Epithelial cell of prostate (primary cell): ENCODE data around the gene RHBDL2.
A peak's percentile ranks its signal among the peaks of the same experiment; 100 is the strongest.
"Not testable (repeated sequence)": the region's sequence is repeated elsewhere in the genome, so short reads cannot be mapped to it uniquely, and the experiment has no call there.

ENCODE experiments used
- DNase-seq: peaks from one replicate; pipeline ENCODE4 v3.0.0-alpha.2; 2011; ENCODE audit warnings: low read depth, low spot score
- H3K27ac ChIP-seq: fragments of 450-650 bp; 2 replicates; pipeline ENCODE4 v1.5.1; 2017; ENCODE audit warnings: mild to moderate bottlenecking

Gene RHBDL2

GRCh38 chr1:38938722-38939260 is 2.8 kb downstream of the RHBDL2 start:
- no peak for DNase-seq
- no peak overlapping the region for H3K27ac ChIP-seq

- no peak for DNase-seq
- H3K27ac ChIP-seq, result no peak overlapping the region
These were observed 9.1 kb downstream of the RHBDL2 start for GRCh38 chr1:38932571-38932970.

- H3K27ac ChIP-seq, result no peak overlapping the region
These were observed 12.2 kb downstream of the RHBDL2 start for GRCh38 chr1:38929476-38929875.

GRCh38 chr1:38929054-38929453 is 12.6 kb downstream of the RHBDL2 start:
- no peak overlapping the region for H3K27ac ChIP-seq
- no peak for DNase-seq

More at GRCh38 chr1:38929476-38929875, 12.2 kb downstream of the RHBDL2 start:
- no peak for DNase-seq

- no peak for DNase-seq
- H3K27ac ChIP-seq, result no peak overlapping the region
These were observed 15.5 kb downstream of the RHBDL2 start for GRCh38 chr1:38926091-38926490.

DNA sequence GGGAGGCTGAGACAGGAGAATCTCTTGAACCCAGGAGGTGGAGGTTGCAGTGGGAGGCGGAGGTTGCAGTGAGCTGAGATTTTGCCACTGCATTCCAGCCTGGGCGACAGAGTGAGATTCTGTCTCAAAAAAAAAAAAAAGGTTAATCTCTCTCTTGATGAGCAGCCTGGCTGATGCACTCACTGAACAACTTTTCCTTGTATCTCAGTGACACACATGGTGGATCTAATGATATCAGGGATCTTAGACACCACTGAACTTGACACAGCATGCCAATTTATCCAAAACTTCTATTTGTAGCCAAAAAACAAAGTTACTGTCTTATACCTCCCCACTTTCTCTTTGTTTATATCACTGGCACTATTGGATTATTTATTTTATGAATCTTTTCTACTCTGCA is 16.2 kb downstream of the RHBDL2 start:
- H3K27ac ChIP-seq, result no peak overlapping the region
- no peak for DNase-seq

GRCh38 chr1:38923607-38924006 is 18.0 kb downstream of the RHBDL2 start:
- no peak overlapping the region for H3K27ac ChIP-seq
- DNase-seq, result peak; percentile 14

GRCh38 chr1:38919130-38919529 is 22.5 kb downstream of the RHBDL2 start:
- H3K27ac ChIP-seq, result no peak overlapping the region
- DNase-seq, result no peak

DNA sequence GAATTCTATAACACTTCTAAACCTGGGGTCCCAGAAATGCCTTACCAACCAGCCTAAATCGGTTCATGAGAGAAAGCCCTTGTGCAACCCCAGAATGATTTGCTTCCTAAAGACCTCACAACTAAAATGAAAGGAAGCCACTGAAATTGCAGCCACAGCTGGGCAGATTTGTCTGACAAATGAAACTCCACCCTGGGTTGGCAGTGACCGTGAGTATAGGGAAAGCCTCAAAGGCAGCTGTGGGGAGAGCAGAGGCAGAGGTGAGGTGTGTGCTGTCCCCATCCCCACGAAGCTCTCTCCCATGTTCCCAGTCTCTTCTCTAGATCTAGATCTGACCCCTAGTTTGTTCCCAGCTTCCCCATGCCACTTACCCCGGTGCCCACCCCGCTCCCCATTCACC is 23.1 kb downstream of the RHBDL2 start:
- H3K27ac ChIP-seq, result no peak overlapping the region
- no peak for DNase-seq

DNA sequence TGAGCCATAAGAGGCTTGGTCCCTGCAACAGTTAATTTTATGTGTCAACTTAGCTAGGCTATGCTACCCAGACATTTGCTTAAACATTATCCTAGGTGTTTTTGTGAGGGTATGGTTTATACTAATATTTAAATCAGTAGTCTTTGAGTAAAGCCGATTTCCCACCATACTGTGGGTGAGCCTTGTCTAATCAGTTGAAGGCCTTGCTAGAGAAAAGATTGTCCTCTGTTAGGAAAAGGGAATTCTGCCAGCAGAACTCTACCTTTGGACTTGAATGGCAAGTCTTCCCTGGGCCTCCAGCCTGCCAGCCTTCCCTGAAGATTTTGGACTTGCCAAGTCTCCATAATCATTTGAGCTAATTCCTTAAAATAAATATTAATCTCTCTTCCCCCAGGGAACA is 23.9 kb downstream of the RHBDL2 start:
- no peak for DNase-seq
- no peak overlapping the region for H3K27ac ChIP-seq

GRCh38 chr1:38917337-38917736 is 24.3 kb downstream of the RHBDL2 start:
- no peak overlapping the region for H3K27ac ChIP-seq
- no peak for DNase-seq

DNA sequence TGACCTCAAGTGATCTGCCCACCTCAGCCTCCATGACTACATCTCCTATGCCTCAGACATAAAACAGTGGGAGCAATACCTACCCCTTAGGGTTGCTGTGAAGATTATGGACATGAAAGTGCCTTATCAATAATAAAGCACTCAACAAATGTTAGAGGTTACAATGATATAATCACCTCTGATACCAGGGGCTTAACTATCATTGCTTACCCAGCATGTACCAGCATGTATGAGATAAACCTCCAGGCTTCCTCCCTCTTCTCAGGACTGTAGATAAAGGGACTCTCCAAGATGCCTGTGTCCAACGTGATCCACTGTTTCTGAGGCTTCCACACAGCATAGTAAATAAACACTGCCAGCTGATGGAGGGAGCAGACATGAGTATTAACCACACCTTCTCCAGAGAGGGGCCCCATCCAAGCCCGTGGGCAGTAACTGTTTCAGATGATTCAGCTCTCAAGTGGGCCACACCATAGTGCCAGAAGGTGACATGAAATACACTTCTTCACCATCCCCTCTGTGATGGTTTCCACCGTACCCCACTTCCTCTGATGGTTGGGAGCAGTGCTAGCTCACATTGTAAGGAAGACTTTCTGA is 26.2 kb downstream of the RHBDL2 start:
- H3K27ac ChIP-seq, result no peak overlapping the region
- no peak for DNase-seq

- not testable (repeated sequence) for DNase-seq, H3K27ac ChIP-seq
These were observed 26.7 kb downstream of the RHBDL2 start for GRCh38 chr1:38914908-38915307.

DNA sequence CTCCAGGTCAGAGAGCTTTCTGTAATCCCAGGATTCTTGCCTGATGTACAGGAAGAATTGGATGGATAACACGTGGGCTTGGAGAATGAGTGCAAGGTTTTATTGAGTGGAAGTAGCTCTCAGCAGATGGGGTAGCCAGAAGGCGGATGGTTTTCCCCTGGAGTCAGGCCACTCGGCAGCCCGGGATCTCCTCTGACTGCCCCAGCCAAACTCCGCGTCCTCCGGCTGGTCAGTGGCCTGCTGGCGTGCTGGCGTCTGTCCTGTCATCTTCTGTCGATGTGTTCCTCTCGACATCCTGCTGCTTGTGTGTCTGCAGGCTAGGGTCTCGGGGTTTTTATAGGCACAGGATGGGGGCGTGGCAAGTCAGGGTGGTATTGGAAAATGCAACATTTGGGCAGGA is 32.8 kb downstream of the RHBDL2 start:
- no peak overlapping the region for H3K27ac ChIP-seq
- DNase-seq, result no peak

- no peak overlapping the region for H3K27ac ChIP-seq
- DNase-seq, result no peak
These were observed 35.6 kb downstream of the RHBDL2 start for GRCh38 chr1:38905985-38906384.

DNA sequence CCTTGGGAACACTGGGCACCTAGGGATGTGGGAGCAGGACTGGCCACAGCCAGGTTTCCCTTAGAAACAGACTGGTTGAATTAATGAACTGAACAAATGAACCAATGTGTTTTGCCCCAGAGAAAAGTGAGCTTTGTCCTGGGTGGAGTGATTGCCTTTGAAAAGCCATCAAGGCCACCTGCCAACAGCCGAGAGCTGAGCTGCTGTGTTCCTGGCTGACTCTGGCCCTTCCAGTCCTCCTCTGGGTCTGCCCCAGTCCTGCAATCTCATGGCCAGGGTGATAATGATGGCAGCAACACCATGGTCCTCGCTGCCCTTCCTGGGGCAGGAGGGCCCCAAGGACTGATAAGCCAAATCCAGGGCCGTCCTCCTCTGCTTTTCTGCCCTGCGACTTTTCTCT is 42.1 kb downstream of the RHBDL2 start:
- no peak for DNase-seq
- H3K27ac ChIP-seq, result peak overlapping the region; percentile 23

GRCh38 chr1:38898653-38899230 is 42.9 kb downstream of the RHBDL2 start:
- peak; percentile 3 for DNase-seq
- H3K27ac ChIP-seq, result peak overlapping the region; percentile 23

GRCh38 chr1:38896169-38896568 is 45.5 kb downstream of the RHBDL2 start:
- H3K27ac ChIP-seq, result no peak overlapping the region
- no peak for DNase-seq

- no peak for DNase-seq
- H3K27ac ChIP-seq, result no peak overlapping the region
These were observed 48.7 kb downstream of the RHBDL2 start for GRCh38 chr1:38892976-38893375.

- H3K27ac ChIP-seq, result no peak overlapping the region
- DNase-seq, result no peak
These were observed 49.9 kb downstream of the RHBDL2 start for GRCh38 chr1:38891753-38892152.

DNA sequence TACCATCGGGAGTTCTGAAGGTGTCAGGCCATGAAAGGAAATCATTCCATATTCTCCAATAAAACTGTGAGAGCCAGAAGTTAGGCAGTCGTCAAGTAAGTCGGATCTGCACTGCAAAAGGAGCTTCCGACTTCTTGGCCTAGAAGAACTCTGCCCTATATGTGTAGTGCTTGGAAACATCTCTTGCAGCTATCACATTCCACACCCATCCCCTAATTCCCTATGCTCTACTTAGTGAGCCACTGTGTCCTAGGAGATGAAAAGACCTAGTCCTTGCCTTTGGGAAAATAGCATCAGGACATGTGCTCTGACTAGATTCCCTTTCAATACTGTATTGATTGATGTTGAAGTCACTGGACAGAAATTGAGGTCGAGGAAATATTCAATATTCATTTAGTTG is 52.0 kb downstream of the RHBDL2 start:
- H3K27ac ChIP-seq, result no peak overlapping the region
- DNase-seq, result no peak
